ENCODE data around the gene FXR1. TPM values are rescaled to one million over a fixed set of nuclear protein-coding genes. Genes with fewer than 3 reads are reported as not detected.
"Not testable (repeated sequence)": the region's sequence is repeated elsewhere in the genome, so short reads cannot be mapped to it uniquely, and the experiment has no call there.

FXR1 gene
- total RNA-seq, 1 experiment from 2014 or later: 343 TPM

DNA sequence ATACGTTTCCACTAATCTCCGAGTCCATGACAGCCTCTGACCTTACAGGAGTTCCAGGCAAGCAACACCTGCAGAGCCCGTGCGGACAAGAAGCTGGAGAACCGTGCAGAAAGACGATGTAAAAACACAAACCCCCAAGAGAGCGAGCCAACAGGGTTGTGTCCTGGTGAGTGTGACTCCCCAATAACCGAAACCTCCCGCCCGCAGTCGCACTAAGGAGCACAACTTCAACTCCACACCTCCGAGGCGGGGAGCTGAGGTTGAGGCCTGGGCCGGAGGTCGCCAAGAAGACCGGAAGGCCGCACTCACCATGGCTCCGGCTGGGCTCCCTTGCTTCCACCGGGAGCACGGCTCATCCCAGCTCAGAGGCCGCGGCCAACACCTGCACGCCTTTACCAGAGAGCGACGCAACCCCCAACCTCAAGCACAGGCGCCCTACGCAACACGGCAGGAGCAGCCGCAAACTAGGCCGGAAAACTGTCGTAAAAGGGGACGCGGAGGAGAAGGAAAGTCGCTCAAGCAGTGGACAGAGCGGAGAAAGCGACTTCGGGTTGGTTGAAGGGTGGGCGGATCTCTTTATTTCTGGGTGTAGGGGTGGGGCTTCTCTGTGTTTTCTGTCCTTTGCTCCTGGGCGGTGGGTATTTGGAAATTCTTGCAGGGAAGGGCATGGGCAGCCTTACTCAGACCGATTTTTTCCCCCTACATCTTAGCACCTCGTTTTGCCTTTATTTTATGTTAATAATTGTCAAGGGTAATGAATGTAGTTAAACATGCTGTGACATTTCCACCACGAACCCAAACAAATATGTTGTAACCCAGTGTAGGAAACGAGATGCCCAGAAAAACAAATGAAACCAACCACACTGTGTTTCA, 77.1 kb downstream of the FXR1 start, which contains the start of gene DNAJC19:
DNAJC19 (minus strand) TSS at position 446 of the 873 bp plus-strand sequence; CDS start at position 312, 134 bp downstream.
- intact Hi-C loops (cut with micrococcal nuclease; ENCODE audit: unreplicated experiment): loop anchor here (5.0 to 10.0 kb wide), 3 partner anchors 188 to 375 kb away; no protein-coding TSS in a partner anchor
- BruUV-seq (replicated peaks): TSS peak; percentile 50
- Mint-ChIP-seq H3K27me3 (ENCODE audit: unreplicated experiment) (peaks cover 30% of the 10 kb centered on the region), H3K27ac (ENCODE audit: unreplicated experiment) (peak within 1 kb of the TSS; percentile 96), H3K4me1 (ENCODE audit: low read depth, unreplicated experiment) (peaks cover 11% of the 10 kb centered on the region), H3K9me3 (ENCODE audit: low read depth, unreplicated experiment) (no peaks in the 10 kb centered on the region), H3K4me3 (ENCODE audit: low read depth, unreplicated experiment) (peak within 1 kb of the TSS; percentile 99), H3K36me3 (ENCODE audit: insufficient read depth, unreplicated experiment) (peaks cover 36% of the 10 kb centered on the region)
- CTCF ChIA-PET: interaction anchor here (0.7 to 0.8 kb wide), 2 partner anchors 10 to 30 kb away, joined by 3 to 4 read pairs; no protein-coding TSS in a partner anchor
- TF ChIP-seq CTCF (IDR thresholded peaks at IDR 0.05; ENCODE audit: unreplicated experiment): no peak
- peak; percentile 97 for DNase-seq

GRCh38 chr3:180990505-180990904, 78.0 kb downstream of the FXR1 start:
- intact Hi-C loops (cut with micrococcal nuclease; ENCODE audit: unreplicated experiment): no loop called here
- no peak for DNase-seq
- peaks cover 40% of the 10 kb centered on the region for H3K27me3 Mint-ChIP-seq (ENCODE audit: unreplicated experiment)
- CTCF ChIA-PET: interaction anchor here (0.7 kb wide), 1 partner anchor 24 kb away, joined by 3 read pairs; no protein-coding TSS in a partner anchor
- H3K4me1 Mint-ChIP-seq (ENCODE audit: low read depth, unreplicated experiment): peaks cover 11% of the 10 kb centered on the region
- TF ChIP-seq CTCF (IDR thresholded peaks at IDR 0.05; ENCODE audit: unreplicated experiment): no peak
- H3K4me3 Mint-ChIP-seq (ENCODE audit: low read depth, unreplicated experiment): peak overlapping the region; percentile 99
- no TSS peak for BruUV-seq (replicated peaks)
- H3K27ac Mint-ChIP-seq (ENCODE audit: unreplicated experiment): no peak overlapping the region
- peaks cover 34% of the 10 kb centered on the region for H3K36me3 Mint-ChIP-seq (ENCODE audit: insufficient read depth, unreplicated experiment)
- H3K9me3 Mint-ChIP-seq (ENCODE audit: low read depth, unreplicated experiment): no peaks in the 10 kb centered on the region

GRCh38 chr3:180996415-180996932, 84.0 kb downstream of the FXR1 start:
- intact Hi-C loops (cut with micrococcal nuclease; ENCODE audit: unreplicated experiment): no loop called here

DNA sequence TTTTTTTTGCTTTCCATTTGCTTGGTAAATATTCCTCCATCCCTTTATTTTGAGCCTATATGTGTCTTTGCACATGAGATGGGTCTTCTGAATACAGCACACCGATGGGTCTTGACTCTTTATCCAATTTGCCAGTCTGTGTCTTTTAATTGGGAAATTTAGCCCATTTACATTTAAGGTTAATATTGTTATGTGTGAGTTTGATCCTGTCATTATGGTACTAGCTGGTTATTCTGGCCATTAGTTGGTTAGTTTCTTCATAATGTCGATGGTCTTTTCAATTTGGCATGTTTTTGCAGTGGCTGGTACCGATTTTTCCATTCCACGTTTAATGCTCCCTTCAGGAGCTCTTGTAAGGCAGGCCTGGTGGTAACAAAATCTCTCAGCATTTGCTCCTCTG, 89.9 kb downstream of the FXR1 start:
- CTCF ChIA-PET: interaction anchor here (0.7 kb wide), 1 partner anchor 1793 kb away, joined by 4 read pairs; no protein-coding TSS in a partner anchor
- not testable (repeated sequence) for BruUV-seq (replicated peaks); H3K27ac Mint-ChIP-seq (ENCODE audit: unreplicated experiment)

More at GRCh38 chr3:180996415-180996932, 84.0 kb downstream of the FXR1 start:
- no TSS peak for BruUV-seq (replicated peaks)
- Mint-ChIP-seq H3K27ac (ENCODE audit: unreplicated experiment) (no peak overlapping the region), H3K9me3 (ENCODE audit: low read depth, unreplicated experiment) (peaks cover 6% of the 10 kb centered on the region), H3K4me3 (ENCODE audit: low read depth, unreplicated experiment) (no peak overlapping the region), H3K36me3 (ENCODE audit: insufficient read depth, unreplicated experiment) (no peaks in the 10 kb centered on the region), H3K27me3 (ENCODE audit: unreplicated experiment) (peaks cover 51% of the 10 kb centered on the region), H3K4me1 (ENCODE audit: low read depth, unreplicated experiment) (no peaks in the 10 kb centered on the region)
- no peak for TF ChIP-seq CTCF (IDR thresholded peaks at IDR 0.05; ENCODE audit: unreplicated experiment)
- CTCF ChIA-PET: interaction anchor here (0.9 kb wide), 1 partner anchor 181 kb away, joined by 7 read pairs; no protein-coding TSS in a partner anchor
- DNase-seq: no peak

DNA sequence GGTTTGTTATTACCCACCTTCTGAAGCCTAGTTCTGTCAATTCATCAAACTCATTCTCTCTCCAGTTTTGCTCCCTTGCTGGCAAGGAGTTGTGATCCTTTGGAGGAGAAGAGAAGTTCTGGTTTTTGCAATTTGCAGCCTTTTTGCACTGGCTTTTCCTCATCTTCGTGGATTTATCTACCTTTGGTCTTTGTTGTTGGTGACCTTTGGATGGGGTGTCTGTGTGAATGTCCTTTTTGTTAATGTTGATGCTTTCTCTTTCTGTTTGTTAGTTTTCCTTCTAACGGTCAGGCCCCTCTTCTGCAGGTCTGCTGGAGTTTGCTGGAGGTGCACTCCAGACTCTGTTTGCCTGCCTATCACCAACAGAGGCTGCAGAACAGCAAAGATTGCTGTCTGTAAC, 91.0 kb downstream of the FXR1 start:
- CTCF ChIA-PET: not testable (repeated sequence)
- peaks cover 13% of the 10 kb centered on the region for H3K9me3 Mint-ChIP-seq (ENCODE audit: low read depth, unreplicated experiment)

More for the DNA sequence above, 89.9 kb downstream of the FXR1 start:
- intact Hi-C loops (cut with micrococcal nuclease; ENCODE audit: unreplicated experiment); H3K36me3 Mint-ChIP-seq (ENCODE audit: insufficient read depth, unreplicated experiment); DNase-seq; H3K4me1 Mint-ChIP-seq (ENCODE audit: low read depth, unreplicated experiment); H3K27me3 Mint-ChIP-seq (ENCODE audit: unreplicated experiment); H3K4me3 Mint-ChIP-seq (ENCODE audit: low read depth, unreplicated experiment): not testable (repeated sequence)
- H3K9me3 Mint-ChIP-seq (ENCODE audit: low read depth, unreplicated experiment): peaks cover 13% of the 10 kb centered on the region

More for the DNA sequence above, 91.0 kb downstream of the FXR1 start:
- H3K27ac Mint-ChIP-seq (ENCODE audit: unreplicated experiment); H3K4me3 Mint-ChIP-seq (ENCODE audit: low read depth, unreplicated experiment); H3K36me3 Mint-ChIP-seq (ENCODE audit: insufficient read depth, unreplicated experiment); H3K27me3 Mint-ChIP-seq (ENCODE audit: unreplicated experiment); DNase-seq; BruUV-seq (replicated peaks); intact Hi-C loops (cut with micrococcal nuclease; ENCODE audit: unreplicated experiment); H3K4me1 Mint-ChIP-seq (ENCODE audit: low read depth, unreplicated experiment): not testable (repeated sequence)
